NB4 (cell line): ENCODE measurements around the gene PHF24.

Source experiments
- DNase-seq: peaks from one replicate; pipeline ENCODE4 v3.0.0; 2010; ENCODE audit warnings: low read depth
- H3K4me3 ChIP-seq: one replicate; pipeline ENCODE4 v1.5.1; 2011; ENCODE audit warnings: mild to moderate bottlenecking, low read depth, low read length, moderate library complexity
- MYC ChIP-seq: IDR thresholded peaks from 2 replicates; pipeline ENCODE4 v1.6.1; 2011; ENCODE audit warnings: low read depth, low read length
- POLR2A ChIP-seq: IDR thresholded peaks from 2 replicates; pipeline ENCODE4 v1.6.1; 2011; ENCODE audit warnings: mild to moderate bottlenecking; ENCODE audit not compliant: insufficient read length; ENCODE audit errors: extremely low read depth
- TF ChIP-seq, protein P1 (sequence below): IDR thresholded peaks from one replicate; pipeline ENCODE4 v1.5.1; 2012; ENCODE audit warnings: low read depth, low read length
- TF ChIP-seq, protein P2 (sequence below): IDR thresholded peaks from 2 replicates; pipeline ENCODE4 v1.6.1; 2011; ENCODE audit warnings: low read depth, low read length

The PHF24 gene

DNA sequence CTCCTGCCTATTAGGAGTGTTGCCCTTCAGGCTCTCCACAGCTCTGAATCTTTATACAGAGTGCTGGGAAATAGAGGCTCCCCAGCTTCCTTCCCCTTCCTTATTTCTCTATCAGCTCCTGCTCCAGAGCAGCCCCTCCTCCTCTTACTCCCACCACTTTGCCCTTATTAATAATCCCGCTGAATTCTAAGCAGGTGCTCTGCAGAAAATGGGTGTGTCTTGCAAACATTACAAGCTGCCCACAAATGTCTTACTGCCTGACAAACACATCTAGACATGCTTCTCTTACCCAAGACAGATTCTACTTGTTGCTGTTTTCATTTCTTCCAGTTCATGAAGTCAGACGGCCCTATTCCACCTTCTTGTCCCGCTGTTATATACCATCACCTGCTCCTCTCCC is 6.4 kb downstream of the PHF24 start:
- TF ChIP-seq MYC (no peak), POLR2A (no peak)
- TF ChIP-seq, protein P1, sequence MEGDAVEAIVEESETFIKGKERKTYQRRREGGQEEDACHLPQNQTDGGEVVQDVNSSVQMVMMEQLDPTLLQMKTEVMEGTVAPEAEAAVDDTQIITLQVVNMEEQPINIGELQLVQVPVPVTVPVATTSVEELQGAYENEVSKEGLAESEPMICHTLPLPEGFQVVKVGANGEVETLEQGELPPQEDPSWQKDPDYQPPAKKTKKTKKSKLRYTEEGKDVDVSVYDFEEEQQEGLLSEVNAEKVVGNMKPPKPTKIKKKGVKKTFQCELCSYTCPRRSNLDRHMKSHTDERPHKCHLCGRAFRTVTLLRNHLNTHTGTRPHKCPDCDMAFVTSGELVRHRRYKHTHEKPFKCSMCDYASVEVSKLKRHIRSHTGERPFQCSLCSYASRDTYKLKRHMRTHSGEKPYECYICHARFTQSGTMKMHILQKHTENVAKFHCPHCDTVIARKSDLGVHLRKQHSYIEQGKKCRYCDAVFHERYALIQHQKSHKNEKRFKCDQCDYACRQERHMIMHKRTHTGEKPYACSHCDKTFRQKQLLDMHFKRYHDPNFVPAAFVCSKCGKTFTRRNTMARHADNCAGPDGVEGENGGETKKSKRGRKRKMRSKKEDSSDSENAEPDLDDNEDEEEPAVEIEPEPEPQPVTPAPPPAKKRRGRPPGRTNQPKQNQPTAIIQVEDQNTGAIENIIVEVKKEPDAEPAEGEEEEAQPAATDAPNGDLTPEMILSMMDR = no peak
- TF ChIP-seq, protein P2, sequence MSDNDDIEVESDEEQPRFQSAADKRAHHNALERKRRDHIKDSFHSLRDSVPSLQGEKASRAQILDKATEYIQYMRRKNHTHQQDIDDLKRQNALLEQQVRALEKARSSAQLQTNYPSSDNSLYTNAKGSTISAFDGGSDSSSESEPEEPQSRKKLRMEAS = no peak
- DNase-seq = no peak
- no peak overlapping the region for H3K4me3 ChIP-seq

DNA sequence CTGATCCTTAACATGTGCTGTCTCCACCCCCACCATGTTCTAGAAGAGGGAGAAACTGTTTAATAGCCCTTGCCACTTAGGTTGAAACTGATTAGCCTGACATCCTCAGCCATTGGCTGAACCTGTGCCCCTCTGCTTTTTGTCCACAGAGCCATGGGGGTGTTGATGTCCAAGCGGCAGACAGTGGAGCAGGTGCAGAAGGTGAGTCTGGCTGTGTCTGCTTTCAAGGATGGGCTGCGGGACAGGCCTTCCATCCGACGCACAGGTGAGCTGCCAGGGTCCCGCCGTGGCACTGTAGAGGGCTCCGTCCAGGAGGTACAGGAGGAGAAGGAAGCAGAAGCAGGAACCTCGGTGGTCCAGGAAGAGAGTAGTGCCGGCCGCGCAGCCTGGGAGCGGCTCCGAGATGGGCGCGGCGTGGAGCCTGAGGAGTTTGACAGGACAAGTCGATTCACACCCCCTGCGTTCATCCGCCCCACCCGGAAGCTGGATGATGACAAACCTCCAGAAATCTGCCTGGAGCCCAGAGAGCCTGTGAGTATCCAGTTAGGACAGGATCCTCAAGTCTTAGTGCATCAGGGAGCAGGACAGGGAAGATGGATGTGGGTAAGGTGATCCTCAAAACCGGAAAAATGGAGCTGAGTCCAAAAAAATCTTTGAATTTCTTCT is 13.2 kb downstream of the PHF24 start:
- H3K4me3 ChIP-seq = no peak overlapping the region
- no peak for DNase-seq
- TF ChIP-seq POLR2A (no peak), MYC (no peak)

DNA sequence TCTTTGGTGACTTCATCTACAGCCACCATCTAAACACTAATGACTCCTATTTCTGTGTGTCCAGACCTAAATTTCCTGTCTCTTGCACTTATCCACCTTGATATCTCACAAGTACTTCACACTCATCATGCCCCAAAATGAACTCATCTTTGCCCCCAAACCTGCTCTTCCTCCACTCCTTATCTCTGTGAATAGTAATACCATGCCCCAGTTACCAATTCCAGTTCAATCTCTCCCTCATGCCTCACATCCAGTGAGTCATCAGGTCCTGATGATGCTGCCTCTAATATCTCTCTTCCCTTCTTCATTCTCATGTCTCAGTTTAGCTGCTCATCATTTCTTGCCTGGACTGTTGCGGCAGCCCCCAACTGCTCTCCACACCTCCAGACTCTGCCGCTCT is 16.6 kb downstream of the PHF24 start:
- TF ChIP-seq, protein P1 = no peak
- TF ChIP-seq, protein P2 = no peak
- TF ChIP-seq POLR2A (no peak), MYC (no peak)
- DNase-seq = no peak
- H3K4me3 ChIP-seq = no peak overlapping the region

DNA sequence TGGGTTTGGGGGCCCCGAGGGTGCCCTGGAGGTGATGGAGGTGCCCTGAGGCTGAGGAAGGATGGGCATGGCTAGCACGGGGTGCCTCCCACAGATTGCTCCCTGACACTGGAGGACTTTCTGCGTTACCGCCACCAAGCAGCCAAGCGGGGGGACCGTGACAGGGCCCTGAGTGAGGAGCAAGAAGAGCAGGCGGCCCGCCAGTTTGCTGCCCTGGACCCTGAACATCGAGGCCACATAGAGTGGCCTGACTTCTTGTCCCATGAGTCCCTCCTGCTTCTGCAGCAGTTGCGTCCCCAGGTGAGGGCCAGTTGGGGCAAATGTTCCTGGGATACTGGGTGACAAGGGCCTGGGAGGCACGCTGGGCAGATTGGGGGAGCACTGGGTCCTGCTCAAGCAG is 18.4 kb downstream of the PHF24 start:
- TF ChIP-seq POLR2A (no peak), MYC (no peak)
- TF ChIP-seq, protein P2 = no peak
- TF ChIP-seq, protein P1 = no peak
- DNase-seq = no peak
- H3K4me3 ChIP-seq = no peak overlapping the region

DNA sequence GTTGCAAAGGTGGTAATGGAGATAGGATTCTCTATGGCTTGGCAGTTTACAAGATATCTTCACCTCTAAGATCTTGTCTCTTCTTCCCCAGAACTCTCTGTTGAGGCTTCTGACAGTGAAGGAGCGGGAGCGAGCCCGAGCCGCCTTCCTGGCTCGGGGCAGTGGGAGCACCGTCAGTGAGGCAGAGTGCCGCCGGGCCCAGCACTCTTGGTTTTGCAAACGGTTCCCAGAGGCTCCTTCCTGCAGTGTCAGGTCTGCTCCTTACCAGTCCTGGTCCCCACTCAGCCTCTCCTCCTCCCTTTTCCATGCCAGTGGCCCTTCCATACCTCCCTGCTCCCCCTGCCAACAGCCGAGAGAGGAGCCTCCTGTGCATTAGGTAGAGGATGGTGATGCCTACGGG is 18.9 kb downstream of the PHF24 start:
- TF ChIP-seq, protein P1 = no peak
- TF ChIP-seq MYC (no peak), POLR2A (no peak)
- TF ChIP-seq, protein P2 = no peak
- no peak overlapping the region for H3K4me3 ChIP-seq

DNA sequence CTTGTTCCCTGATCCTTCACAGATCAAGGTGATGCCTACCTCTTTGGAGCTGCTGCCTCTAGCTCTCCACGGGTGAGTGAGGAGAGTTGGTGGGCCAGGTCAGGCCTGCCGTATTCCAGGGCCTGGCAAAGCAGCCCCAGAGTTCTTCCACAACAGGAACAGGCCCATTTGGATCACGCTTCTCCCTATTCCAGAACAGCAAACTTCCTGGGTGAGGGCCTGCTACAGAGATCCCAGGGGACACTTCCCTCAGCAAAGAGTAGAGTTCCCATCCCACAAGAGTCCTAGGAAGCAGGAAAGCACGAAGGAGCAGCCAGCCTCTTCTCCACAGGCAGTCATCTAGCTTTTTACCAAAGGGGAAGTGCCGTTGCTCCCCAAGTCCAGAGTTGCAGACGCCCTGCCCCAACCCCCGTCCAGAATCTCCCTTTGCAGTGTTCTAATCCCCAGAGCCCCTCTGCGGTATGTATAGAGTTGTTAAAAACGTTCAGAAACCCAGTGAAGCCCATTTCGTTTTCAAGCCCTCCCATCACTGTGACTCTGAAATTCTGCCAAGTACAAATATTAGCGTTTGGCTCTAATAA is 22.2 kb downstream of the PHF24 start:
- TF ChIP-seq, protein P2 = no peak
- TF ChIP-seq MYC = no peak
- TF ChIP-seq, protein P1 = no peak
- TF ChIP-seq POLR2A = no peak
- DNase-seq = peak; percentile 68
- no peak overlapping the region for H3K4me3 ChIP-seq

More for the DNA sequence above, 18.9 kb downstream of the PHF24 start:
- DNase-seq = no peak
